ENCODE data around the gene FRY. TPM values are rescaled to one million over a fixed set of nuclear protein-coding genes. Genes with fewer than 3 reads are reported as not detected.

FRY gene
- total RNA-seq, 1 donor from 2014 or later = 88.8 TPM

- intact Hi-C loops (cut with DNase I) = no loop called here
- ATAC-seq (no peak), DNase-seq (ENCODE audit: low spot score) (no peak)
These were observed 19.6 kb upstream of the FRY start for GRCh38 chr13:32011971-32012370.

DNA sequence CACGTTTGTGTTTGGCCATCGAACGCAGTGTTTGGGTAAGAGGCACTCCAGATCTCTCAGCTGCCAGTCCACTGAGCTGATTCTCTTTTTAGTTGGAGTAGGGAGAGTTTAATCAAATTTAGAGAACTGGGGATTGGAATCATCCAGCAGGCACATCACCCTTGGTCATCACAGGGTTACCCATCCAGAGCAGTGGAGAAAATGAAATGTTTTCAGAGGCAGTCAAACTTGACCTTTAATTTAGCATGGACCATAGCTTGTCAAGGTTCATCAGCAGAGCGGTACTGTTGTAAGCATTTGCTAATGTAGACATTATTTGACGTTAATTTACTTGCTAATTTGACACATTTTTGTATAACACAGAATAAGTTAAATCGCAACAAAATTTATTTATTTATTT is 18.4 kb upstream of the FRY start:
- no peak for ATAC-seq
- intact Hi-C loops (cut with DNase I) = no loop called here

GRCh38 chr13:32016119-32016518 is 15.5 kb upstream of the FRY start:
- no peak for DNase-seq (ENCODE audit: low spot score)
- no peak for ATAC-seq
- intact Hi-C loops (cut with DNase I) = no loop called here

More for the DNA sequence above, 18.4 kb upstream of the FRY start:
- no peak for DNase-seq (ENCODE audit: low spot score)

DNA sequence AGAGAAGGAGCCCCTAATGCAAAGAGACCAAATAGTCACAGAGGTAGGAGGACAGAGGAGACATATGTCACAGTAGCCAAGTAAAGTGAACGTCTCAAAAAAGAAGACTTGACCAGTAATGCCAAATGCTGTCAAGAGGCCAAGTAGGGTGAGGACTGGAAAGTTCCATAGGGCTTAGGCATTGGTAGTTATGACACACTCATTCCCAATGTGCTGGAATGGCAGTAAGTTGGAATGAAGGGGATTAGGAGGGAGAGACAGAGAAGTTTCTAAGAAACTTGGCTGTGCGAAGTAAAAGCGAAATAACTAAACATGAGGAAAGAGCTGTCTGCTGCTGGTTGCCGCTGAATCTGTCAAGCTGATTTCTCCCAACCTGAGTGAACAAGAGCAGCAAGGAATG is 14.9 kb upstream of the FRY start:
- ATAC-seq = no peak
- intact Hi-C loops (cut with DNase I) = no loop called here
- no peak for DNase-seq (ENCODE audit: low spot score)

DNA sequence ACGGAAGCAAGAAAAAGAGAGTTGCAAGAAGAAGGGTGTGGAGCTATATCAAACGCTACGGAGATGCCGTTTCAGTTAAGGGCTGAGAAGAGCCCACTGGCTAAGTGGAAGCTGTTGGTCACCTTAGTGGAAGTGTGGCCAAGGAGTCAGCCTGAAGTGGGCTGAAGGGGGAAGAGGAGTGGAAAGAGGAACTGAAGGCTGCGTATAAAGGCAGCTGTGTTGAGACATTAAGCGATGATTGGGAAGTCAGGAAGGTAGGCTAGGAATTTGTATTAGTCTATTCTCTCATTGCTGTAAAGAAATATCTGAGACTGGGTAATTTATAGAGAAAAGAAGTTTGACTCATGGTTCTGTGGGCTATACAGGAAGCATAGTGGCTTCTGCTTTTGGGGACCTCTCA is 14.1 kb upstream of the FRY start:
- intact Hi-C loops (cut with DNase I) = no loop called here
- no peak for DNase-seq (ENCODE audit: low spot score)

GRCh38 chr13:32019612-32020233 is 11.9 kb upstream of the FRY start:
- DNase-seq (ENCODE audit: low spot score) (no peak), ATAC-seq (peak; percentile 79)
- intact Hi-C loops (cut with DNase I) = no loop called here

More for the DNA sequence above, 14.1 kb upstream of the FRY start:
- ATAC-seq = no peak

DNA sequence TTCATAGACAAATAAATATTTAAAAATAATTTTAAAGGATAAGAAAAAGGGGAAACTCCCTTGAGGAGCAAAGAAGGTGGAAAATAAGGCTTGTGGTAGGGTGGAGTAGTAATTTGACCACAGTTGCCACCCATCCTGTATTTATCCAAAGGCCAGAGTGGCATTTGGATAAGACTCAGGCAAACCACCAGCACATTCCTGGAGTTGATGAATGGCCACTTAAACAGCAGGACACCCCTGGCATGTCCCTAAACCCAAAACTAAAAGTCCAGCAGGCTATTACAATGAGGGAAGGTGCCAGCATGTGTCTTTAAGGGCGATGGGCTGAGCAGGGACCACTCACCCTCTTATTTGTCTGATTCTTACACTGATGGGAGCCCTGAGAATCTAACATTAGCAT is 9.8 kb upstream of the FRY start:
- intact Hi-C loops (cut with DNase I) = no loop called here
- no peak for DNase-seq (ENCODE audit: low spot score)
- ATAC-seq = no peak

DNA sequence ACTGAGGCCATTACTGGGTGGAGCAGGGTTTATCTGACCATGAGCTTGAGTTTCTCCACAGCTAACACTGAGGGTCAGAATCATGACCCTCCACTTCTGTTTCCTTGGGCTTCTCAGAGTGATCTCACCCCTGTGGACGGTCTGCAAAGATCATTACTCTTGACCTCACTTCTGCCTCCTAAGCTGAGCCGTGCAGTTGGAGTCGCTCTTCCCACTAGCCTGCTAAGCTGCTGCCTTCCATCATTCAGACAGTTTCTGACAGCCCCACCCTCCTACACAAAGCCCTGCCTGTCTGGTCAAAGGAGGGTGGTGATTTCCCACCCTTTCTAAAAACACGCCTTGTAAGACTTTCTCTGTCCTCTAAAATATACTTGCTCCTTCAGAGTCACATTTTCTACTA is 9.3 kb upstream of the FRY start:
- DNase-seq (ENCODE audit: low spot score) = no peak
- peak; percentile 44 for ATAC-seq

DNA sequence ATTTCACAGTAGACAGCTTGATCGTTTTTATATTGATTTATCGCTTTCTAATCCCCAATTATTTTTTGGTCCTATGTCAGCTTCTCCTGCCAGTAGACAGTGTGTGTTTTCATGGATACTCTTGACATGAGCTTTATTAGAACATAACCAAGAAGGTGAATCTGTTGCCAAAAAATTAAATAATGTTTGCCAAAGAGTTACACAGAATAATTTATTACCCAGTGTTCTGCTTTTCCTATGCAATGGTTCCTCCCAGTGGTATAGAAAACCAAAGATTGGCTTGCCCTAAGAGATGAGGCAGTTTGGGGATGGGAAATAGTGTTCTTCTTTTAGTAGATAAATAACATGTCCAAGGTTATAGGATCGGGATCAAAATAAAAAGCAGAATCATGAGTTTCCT is 8.5 kb upstream of the FRY start:
- no peak for ATAC-seq
- intact Hi-C loops (cut with DNase I) = no loop called here

More for the DNA sequence above, 9.3 kb upstream of the FRY start:
- intact Hi-C loops (cut with DNase I) = no loop called here

GRCh38 chr13:32023698-32024097 is 7.9 kb upstream of the FRY start:
- DNase-seq (ENCODE audit: low spot score) (no peak), ATAC-seq (no peak)
- intact Hi-C loops (cut with DNase I) = no loop called here

More for the DNA sequence above, 8.5 kb upstream of the FRY start:
- DNase-seq (ENCODE audit: low spot score) = no peak

DNA sequence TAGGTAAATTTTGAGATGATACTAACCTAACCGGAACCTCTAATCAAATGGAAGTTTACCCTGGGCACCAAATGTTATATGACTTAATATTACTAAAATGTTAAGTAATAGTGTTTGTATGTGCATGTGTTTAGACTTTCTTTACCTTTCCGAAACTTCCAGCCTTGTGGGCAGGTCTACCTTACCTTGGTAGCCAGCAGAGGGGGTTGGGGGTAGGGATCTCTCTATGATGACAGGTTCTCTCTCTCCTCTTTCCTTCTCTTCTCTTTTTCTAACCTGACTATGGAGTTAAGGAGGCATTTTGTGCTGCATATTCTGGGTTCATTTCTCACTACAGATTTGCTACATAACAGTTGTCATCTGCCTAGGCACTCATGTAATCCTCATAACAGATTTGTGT is 6.8 kb upstream of the FRY start:
- intact Hi-C loops (cut with DNase I) = no loop called here

GRCh38 chr13:32025730-32026129 is 5.8 kb upstream of the FRY start:
- DNase-seq (ENCODE audit: low spot score) (no peak), ATAC-seq (no peak)
- intact Hi-C loops (cut with DNase I) = no loop called here

More for the DNA sequence above, 6.8 kb upstream of the FRY start:
- ATAC-seq = no peak
- DNase-seq (ENCODE audit: low spot score) = no peak

DNA sequence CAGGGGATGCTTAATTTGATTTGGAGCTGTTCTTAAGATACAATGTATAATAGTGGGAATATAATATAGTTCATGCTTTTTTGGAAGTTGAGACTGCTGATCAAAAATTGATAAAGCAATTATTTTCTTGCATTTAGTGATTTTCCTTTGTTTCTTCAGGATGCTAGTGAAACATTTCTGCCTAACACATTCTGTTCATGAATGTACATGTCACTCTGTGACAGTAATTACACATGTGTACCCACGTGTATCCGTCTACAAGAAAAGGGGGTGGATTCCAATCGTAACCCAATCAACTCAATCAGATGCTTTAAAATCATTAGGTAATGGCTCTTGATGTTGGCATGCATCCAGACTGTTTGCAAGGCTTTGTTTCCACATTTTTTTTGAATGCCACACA is 5.0 kb upstream of the FRY start:
- DNase-seq (ENCODE audit: low spot score) (no peak), ATAC-seq (no peak)
- intact Hi-C loops (cut with DNase I) = no loop called here

DNA sequence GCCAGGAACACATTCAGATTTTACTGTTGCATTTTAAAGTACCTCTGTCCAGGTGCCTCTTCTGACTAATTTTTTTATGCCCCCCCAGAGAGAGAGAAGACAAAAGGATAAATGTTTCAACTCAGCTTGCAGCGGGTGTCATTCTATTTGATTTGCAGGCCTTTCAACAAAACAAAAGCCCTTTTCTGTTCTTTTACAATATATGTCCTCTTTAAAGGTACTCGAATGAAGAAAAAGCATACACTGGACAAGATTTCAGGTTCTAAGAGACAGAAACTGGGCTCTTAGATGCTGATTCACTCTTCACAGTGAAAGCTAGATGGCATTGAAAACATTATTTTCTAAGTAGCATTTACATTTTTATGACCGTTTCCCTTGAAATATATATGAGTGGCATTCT is 2.9 kb upstream of the FRY start:
- DNase-seq (ENCODE audit: low spot score) (no peak), ATAC-seq (no peak)
- intact Hi-C loops (cut with DNase I) = no loop called here

- intact Hi-C loops (cut with DNase I) = no loop called here
- no peak for ATAC-seq
- no peak for DNase-seq (ENCODE audit: low spot score)
These were observed 1.9 kb upstream of the FRY start for GRCh38 chr13:32029684-32030083.

DNA sequence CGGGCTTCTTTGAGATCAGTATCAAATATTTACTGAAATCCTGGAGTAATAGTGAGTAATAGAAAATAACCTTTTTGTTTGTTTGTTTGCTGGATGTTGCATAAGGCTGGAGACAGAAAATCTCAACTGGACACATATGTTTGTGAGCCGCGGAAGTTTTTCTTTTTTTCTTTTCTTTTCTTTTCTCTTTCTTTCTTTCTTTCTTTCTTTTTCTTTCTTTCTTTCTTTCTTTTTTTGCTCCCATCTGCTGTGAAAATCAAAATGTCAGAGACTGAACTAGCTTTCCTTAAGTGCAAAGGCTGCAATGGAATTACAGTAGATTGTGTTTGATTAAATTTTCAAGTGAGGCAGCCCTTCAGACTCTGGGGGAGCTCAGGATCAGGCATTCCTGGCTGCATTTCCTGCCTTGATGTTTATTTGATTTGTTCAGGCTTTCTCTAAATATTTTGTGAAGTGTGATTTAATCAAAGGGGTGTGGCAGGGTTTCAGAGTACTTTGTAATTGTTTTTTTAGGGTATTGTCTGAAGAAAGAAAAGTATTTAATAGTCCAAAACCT is 319 bp downstream of the FRY start:
- intact Hi-C loops (cut with DNase I) = no loop called here
- DNase-seq (ENCODE audit: low spot score) (no peak), ATAC-seq (no peak)

- ATAC-seq (no peak), DNase-seq (ENCODE audit: low spot score) (no peak)
- intact Hi-C loops (cut with DNase I) = no loop called here
These were observed 1.2 kb downstream of the FRY start for GRCh38 chr13:32032759-32033158.

DNA sequence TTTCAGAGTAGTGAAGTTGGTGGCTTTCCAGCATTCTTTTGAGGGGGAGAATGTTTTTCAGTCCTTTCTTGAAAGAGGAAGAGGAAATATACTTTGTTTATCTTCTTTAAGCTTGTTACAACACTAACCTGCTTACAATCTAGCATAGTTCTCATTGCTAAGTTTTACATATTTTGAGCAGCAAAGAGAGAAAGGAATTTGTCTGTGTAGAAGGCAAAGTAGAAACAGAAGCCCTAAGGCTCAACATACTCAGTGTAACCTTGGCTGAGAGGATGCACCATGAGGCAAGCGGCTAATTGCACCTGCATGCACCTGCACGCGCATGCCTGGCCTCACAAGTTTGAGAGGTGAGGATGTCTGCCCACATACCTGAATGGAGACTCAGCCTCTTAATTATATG is 2.2 kb downstream of the FRY start:
- DNase-seq (ENCODE audit: low spot score) (no peak), ATAC-seq (no peak)
- intact Hi-C loops (cut with DNase I) = no loop called here

- ATAC-seq = no peak
- intact Hi-C loops (cut with DNase I) = no loop called here
- DNase-seq (ENCODE audit: low spot score) = no peak
These were observed 4.1 kb downstream of the FRY start for GRCh38 chr13:32035716-32036115.

- ATAC-seq (peak; percentile 66), DNase-seq (ENCODE audit: low spot score) (no peak)
- intact Hi-C loops (cut with DNase I) = no loop called here
These were observed 4.6 kb downstream of the FRY start for GRCh38 chr13:32036126-32036695.

- no peak for DNase-seq (ENCODE audit: low spot score)
- intact Hi-C loops (cut with DNase I) = no loop called here
- peak; percentile 38 for ATAC-seq
These were observed 5.2 kb downstream of the FRY start for GRCh38 chr13:32036757-32037156.
